HG03064 (cell line): ENCODE data around the gene NKX6-2.
"Not testable (repeated sequence)": the region's sequence is repeated elsewhere in the genome, so short reads cannot be mapped to it uniquely, and the experiment has no call there.

Experiments
- ATAC-seq: cut with Tn5 transposase; IDR thresholded peaks from one replicate; pipeline ENCODE4 v1.9.1; 2021; ENCODE audit warnings: low read depth; ENCODE audit not compliant: unreplicated experiment

NKX6-2 gene

GRCh38 chr10:132799865-132800264 lies 13.9 kb upstream of the NKX6-2 start:
- ATAC-seq, result no peak

- ATAC-seq, result no peak
These were observed 12.9 kb upstream of the NKX6-2 start for GRCh38 chr10:132798876-132799275.

DNA sequence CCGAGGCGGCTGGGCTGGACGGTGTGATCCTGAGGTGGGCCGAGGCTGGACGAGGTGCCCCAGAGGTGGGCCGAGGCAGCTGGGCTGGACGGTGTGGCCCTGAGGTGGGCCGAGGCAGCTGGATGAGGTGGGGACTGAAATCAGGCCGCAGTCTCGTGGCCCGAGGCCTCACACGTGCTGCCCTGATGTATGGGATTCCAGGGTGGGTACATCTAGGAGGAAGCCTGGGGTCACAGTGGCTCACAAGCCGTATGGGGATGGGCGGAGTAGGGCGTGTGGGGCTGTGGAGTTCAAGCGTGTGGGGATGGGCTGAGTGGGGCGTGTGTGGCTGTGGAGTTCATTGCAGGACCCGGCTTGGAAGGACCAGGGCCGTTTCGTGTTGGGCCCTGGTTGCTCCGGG lies 12.5 kb upstream of the NKX6-2 start:
- ATAC-seq, result no peak

DNA sequence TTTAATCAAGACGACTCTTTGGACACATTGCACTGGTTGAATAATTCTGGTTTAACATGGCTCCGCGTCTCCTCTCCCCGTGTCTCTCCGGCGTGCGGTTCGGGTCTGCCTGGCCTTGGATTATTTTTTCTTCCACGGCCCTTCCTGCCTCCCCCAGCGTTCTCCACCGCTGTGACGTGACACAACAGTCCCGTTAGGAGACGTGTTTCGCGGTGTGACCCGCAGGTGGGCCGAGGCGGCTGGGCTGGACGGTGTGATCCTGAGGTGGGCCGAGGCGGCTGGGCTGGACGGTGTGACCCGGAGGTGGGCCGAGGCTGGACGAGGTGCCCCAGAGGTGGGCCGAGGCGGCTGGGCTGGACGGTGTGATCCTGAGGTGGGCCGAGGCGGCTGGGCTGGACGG lies 12.0 kb upstream of the NKX6-2 start:
- ATAC-seq, result not testable (repeated sequence)

DNA sequence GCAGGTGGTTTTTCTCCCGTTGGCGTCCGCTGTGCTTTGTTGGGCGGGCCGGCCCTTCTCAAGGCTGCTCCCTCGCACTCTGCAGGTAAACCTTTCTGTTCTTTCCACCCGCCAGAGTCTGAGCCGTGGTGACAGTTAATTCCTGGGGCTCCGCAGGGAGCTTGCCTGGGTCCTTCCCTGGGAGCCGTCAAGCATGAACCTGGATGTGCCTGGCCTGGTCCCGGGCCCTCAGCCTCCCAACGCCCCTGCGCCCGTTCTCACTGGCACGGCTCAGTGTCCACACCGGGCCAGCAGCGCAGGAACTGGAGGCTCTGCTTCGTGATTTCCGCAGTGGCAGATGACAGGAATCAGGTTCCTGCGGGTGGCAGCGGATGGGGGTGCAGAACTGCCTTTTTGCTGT lies 10.9 kb upstream of the NKX6-2 start:
- no peak for ATAC-seq

GRCh38 chr10:132793871-132794849 lies 8.2 kb upstream of the NKX6-2 start:
- no peak for ATAC-seq

DNA sequence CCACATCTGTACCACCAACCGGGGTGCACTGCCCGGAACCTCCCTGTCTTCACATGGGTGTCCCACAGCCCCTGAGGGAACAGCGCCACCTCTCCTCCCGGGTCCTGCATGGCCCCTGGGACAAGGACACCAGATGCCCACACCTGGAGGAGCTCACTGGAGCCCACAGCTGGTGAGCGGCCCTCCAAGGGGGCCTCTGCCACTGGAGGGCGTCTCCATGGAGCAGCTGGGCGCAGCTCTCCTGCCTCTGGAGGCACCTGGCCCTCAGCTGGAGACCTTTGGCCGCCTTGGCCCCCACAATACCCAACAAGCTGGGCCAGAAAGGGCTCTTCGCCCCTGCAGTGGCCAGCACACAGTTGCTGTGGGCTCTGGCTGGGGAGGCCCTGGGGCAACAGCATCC lies 7.3 kb upstream of the NKX6-2 start:
- no peak for ATAC-seq

DNA sequence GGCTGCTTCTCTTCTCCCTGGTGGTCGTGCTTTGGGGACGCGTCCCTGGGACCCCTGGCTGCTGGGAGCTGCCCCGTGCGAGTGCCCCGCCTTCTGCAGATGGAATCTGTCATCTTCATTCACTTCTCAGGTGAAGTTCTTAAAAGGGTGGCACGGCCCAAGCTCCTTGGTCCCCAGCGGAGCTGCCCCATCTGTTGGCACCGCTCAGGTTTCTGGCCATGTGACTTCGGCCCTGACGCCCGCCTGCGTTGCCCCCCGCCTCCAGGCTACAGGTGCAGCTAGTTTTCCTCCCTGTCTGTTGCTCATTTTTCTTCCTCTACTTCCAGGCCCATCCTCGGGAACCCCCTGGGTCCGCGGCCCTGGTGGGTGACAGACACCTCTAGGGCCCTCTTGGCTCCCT lies 6.8 kb upstream of the NKX6-2 start:
- ATAC-seq, result no peak

- ATAC-seq, result not testable (repeated sequence)
These were observed 6.2 kb upstream of the NKX6-2 start for GRCh38 chr10:132792099-132792498.

GRCh38 chr10:132790934-132791829 lies 5.2 kb upstream of the NKX6-2 start:
- ATAC-seq, result no peak

DNA sequence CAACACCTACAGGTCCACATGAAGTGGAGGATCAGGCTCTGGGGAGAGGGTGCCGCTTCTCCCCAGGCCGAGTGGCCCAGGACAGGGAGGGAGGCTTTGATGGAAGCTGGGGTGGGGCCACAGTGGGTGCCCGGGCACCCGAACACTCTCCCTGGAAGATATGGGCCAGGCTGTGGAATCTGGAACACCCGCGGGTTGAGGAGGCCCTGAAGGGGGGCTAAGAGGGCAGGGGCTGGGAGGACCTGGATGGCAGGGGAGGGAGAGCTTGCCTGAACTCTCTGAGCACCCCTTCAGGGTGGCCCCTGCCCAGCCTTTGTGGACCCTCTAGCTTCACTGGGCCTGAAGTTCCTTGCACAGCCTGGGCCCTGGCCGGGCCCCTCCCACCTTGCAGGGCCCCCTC lies 4.5 kb upstream of the NKX6-2 start:
- no peak for ATAC-seq

DNA sequence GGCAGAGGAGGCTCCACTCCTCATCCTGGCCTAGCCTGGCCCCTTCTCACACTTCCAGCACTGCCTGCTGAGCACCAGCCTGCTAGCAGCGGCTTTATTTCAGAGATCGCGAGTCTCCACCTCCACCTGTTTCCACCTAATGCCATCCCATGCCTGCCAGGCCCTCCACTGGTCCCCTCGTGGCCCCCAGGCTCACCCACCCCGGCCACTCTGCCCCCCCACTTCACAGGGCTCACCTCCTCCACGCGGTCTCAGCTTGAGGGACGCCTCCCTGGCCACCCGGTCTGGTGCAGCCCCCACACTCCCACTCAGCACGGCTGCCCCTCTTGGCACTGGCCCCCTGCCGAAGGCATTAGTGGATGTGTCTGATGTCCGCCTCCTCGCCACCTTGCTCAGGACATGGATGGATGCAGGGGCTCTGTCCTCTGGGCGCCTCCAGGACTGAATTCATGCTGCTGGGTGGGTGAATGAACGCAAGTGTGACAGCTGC lies 3.8 kb upstream of the NKX6-2 start:
- no peak for ATAC-seq

GRCh38 chr10:132788831-132789219 lies 2.9 kb upstream of the NKX6-2 start:
- no peak for ATAC-seq

- ATAC-seq, result no peak
These were observed 2.4 kb upstream of the NKX6-2 start for GRCh38 chr10:132788180-132788830.

DNA sequence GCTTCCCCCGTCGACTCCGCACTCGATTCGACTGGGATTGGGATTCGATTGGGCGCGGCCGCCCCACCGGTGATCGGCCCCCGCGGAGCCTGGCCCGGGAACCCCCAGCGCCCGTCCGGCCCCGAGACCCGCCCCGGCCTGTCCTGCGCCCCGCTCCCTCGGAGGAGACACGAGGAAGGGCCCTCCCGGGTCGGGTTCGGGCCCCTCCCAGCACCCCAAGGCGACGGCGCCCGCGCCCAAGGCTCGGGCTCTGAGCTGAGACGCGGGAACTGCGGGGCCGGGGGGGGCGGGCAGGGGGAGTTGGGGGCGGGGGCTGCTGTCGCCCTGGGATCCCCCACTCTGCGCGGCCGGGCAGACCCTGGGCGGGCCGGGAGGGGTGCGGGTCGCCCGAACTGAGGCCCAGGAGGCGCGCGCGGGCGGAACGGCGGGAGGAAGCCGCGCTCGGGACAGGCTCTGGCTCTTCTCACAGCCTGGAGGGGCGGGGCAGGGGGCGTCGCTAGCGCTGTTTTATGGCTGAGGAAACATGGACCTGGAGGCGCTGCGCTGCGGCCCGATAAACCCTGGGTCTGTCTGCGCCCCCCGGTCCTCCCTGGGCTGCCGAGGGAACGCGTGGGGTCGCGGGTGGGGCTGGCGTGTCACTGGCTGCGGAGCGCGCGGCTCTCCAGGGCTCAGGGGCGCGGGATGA lies 1.7 kb upstream of the NKX6-2 start:
- ATAC-seq, result no peak

GRCh38 chr10:132786884-132787494 lies 1.0 kb upstream of the NKX6-2 start:
- ATAC-seq, result no peak

DNA sequence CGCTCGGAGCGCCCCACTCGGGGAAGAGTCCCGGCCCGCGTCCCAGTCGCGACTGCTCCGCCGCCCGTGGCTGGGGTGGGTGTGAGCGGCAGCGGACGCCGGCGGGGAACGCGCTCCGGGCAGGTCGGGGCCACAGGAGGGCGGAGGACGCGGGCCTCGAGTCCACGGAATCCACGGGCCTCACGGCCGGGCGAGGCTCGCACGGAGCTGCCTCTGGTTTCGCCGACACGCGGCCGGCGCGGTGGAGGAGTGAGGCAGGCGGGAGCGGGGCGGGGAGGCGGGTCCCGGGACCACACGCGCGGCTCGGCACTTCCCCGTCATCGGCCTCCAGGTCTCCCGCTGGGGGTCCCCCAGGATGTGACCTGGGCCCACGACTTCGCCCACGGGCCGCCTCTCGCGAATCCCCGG lies 533 bp upstream of the NKX6-2 start:
- ATAC-seq, result no peak

GRCh38 chr10:132784866-132785722 lies 853 bp downstream of the NKX6-2 start:
- no peak for ATAC-seq
